Fibroblast of villous mesenchyme (primary cell): ENCODE measurements around the gene AMFR. TPM values are rescaled to one million over a fixed set of nuclear protein-coding genes. Genes with fewer than 3 reads are reported as not detected.
A peak's percentile ranks its signal among the peaks of the same experiment; 100 is the strongest.

Experiments
- DNase-seq: peaks from one replicate; pipeline ENCODE4 v3.0.0-alpha.2; 2010; ENCODE audit warnings: low read depth
- H3K4me3 ChIP-seq: 2 replicates; pipeline ENCODE4 v1.5.1; 2011; ENCODE audit warnings: low read depth, mild to moderate bottlenecking, low read length
- total RNA-seq: library from RNA; depleted of rRNA; stranded (reverse); fragments of >200 nt; gene quantifications from 2 replicates; pipeline ENCODE4 v1.2.3, GENCODE V29; 2012
- TF ChIP-seq, protein P1 (sequence below): IDR thresholded peaks from 2 replicates; pipeline ENCODE4 v1.5.1; 2012; ENCODE audit warnings: low read depth, mild to moderate bottlenecking, low read length; ENCODE audit not compliant: insufficient read depth

AMFR gene
- total RNA-seq, 1 donor, result 302 TPM

DNA sequence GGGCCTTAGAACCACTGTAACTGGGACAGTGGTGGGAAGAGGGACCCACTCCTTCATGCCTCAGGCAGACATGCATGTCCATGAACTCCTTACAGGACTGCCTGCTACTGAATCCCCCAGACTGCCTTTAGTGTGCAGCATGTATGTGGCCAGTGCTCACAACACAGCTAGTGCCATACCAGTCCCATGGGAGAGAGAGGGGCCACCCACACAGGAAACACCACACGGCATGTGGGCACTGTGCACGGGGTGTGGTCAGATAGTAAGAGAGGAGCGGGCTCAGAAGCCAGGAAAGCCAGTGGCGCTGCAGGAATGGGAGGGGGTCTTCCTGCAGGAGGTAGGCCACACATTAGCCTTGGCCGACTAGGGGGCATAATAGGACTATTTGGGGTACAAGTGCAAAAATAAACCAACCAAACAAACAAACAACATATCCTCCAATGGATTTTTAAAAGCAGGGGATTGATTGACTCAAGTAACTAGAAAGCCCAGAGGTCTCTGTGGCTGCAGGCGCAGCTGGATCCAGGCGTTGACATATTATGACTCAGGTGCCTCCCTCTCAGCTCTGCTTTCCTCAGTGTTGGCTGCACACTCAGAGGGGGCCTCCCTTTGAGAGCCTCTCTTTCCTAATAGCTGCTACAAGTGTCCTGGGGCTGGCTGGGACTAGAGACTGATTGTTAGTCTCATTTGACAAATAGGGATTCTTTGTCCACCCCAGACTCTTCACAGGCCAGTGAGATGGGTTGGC is 104.4 kb downstream of the AMFR start:
- DNase-seq, result no peak
- TF ChIP-seq, protein P1, sequence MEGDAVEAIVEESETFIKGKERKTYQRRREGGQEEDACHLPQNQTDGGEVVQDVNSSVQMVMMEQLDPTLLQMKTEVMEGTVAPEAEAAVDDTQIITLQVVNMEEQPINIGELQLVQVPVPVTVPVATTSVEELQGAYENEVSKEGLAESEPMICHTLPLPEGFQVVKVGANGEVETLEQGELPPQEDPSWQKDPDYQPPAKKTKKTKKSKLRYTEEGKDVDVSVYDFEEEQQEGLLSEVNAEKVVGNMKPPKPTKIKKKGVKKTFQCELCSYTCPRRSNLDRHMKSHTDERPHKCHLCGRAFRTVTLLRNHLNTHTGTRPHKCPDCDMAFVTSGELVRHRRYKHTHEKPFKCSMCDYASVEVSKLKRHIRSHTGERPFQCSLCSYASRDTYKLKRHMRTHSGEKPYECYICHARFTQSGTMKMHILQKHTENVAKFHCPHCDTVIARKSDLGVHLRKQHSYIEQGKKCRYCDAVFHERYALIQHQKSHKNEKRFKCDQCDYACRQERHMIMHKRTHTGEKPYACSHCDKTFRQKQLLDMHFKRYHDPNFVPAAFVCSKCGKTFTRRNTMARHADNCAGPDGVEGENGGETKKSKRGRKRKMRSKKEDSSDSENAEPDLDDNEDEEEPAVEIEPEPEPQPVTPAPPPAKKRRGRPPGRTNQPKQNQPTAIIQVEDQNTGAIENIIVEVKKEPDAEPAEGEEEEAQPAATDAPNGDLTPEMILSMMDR, result no peak
- H3K4me3 ChIP-seq, result no peak overlapping the region

DNA sequence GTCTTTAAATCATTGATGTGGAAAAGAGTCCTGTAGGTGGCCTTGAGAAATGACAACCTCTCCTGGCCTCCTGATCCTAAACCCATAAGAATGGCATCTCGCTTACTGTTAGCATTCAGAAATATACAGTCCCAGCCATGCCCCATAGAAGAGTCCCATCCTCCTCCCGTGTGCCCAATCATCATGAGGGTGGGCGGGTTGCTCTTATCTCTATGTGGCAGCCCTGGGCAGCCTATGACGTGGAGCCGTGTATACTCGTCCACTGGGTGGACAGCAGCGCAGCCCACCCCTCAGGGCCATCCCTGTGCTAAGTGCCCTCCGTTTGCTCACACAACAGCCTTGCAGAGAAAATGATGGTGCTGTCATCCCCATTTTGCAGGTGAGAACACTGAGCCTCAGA is 105.3 kb downstream of the AMFR start:
- DNase-seq, result no peak
- no peak overlapping the region for H3K4me3 ChIP-seq
- TF ChIP-seq, protein P1, result no peak

DNA sequence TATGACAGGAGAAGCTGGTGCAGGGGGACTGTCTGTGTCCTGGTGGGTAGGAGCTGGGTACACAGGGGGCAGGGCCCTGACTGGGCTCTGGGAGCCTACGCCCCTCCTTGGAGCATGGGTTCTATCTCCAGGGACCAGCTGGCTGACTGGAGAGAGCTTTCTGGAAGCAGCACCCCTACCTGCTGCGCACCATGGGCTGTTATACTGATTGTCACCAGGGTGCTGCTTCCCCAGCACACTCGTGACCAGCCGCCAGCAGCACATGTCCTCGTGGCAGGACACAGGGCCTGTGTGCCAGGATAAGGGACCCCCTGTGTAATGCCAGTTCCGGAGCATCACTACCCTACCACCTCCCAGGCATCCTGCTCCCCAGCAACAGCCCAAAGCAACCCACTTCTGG is 106.0 kb downstream of the AMFR start:
- DNase-seq, result no peak
- H3K4me3 ChIP-seq, result no peak overlapping the region
- TF ChIP-seq, protein P1, result no peak

DNA sequence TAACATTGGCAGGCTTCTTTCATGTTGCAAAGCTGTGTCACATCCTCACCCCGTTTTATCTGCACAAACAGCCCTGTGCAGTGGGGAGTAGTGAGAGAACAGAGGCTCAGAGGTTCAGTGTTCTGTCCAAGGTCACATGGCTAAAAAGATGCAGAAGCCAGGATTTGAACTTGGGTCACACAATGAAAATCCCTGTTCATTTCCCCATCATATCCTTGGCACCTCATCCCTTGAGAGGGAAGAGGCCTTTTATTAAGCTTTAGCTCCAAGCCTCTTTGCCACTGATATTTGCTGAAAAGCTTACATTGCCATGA is 106.6 kb downstream of the AMFR start:
- H3K4me3 ChIP-seq, result no peak overlapping the region
- no peak for DNase-seq
- TF ChIP-seq, protein P1, result no peak

DNA sequence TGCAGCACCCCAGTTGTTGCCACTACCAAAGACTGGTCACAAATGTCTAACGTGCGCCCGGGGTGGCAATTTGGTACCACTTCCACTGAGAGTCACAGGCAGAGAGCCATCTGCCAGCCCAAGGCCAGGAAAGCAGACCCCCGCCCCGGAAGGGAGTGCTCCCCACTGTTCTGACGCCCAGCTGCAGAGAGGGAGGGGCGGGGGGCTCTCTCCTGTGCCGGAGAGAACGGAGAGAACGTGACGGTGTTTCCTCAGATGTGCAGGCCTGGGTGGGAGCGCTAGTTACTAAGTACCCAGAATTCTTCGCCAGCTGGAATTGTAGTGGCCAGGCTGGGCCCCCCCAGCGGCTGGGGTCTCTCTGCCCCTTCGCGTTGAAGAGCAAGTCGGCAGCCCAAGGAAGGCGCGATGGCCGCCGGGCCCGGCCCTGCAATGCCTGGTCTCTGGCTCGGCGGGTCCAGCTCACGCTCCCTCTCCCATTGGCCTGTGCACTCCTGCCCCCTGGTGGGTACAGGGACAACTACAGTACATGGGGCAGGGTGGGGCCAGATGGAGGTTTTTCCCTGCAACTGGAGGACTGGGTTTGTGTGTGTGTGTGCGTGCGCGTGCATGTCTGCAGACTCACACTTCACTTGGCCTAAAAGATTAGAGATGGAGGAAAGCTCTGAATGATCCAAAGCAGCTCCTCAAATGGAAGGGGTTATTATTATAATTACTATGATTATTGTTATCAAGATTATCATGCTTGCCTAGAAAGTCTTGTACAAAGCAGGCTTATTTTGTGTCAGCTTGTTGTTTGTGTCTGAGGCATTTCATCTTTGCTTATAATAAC is 107.1 kb downstream of the AMFR start:
- TF ChIP-seq, protein P1, result peak; percentile 96
- peak overlapping the region; percentile 43 for H3K4me3 ChIP-seq
- peak; percentile 69 for DNase-seq

DNA sequence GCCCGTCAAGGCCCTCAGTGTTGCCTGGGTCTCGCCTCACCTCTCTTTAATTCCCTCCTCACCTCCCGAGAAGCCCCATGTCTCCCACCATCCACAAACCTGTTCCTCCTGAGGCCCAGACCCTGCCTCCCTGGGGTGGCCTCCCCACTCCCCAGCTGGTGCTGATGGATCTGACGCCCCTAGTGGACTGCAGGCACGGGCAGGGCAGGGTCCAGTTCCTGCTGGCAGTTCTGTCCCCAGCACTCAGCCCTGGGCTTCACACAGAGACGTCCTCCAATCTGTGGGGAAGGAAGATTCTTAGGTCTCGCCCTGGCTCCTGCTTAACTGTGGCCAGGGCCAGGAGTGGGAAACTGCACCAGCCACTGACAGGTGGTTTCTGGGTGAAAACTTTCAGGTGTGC is 108.8 kb downstream of the AMFR start:
- DNase-seq, result no peak
- no peak overlapping the region for H3K4me3 ChIP-seq
- TF ChIP-seq, protein P1, result no peak
